OCI-LY7 (cell line): Measurements from ENCODE around the gene PICALM. TPM values are rescaled to one million over a fixed set of nuclear protein-coding genes. Genes with fewer than 3 reads are reported as not detected.
"Not testable (repeated sequence)": the region's sequence is repeated elsewhere in the genome, so short reads cannot be mapped to it uniquely, and the experiment has no call there.

Source experiments
- BruUV-seq: library from RNA; stranded (reverse); fragments of 400-500 nt; replicated peaks from 2 replicates; lab custom pipeline; 2021; lab: Mats Ljungman, UMichigan
- CTCF ChIA-PET: fragments of 300-600 bp; sonication (Branson Sonifier 250); formaldehyde crosslinking; loops from one replicate; lab custom pipeline; 2022; ENCODE audit warnings: antibody characterized with exemption; ENCODE audit not compliant: unreplicated experiment; lab: Charles Lee
- POLR2A ChIA-PET: fragments of 300-600 bp; sonication (Branson Sonifier 250); formaldehyde crosslinking; loops from one replicate; lab custom pipeline; 2022; ENCODE audit warnings: antibody characterized with exemption; lab: Charles Lee
- DNase-seq: peaks from one replicate; pipeline ENCODE4 v3.0.0-alpha.2; 2015; ENCODE audit warnings: low spot score
- H2AFZ ChIP-seq: fragments of 200-600 bp; sonication (generic), shearing (Covaris generic); 2 replicates; pipeline ENCODE4 v1.6.1; 2014; ENCODE audit warnings: mild to moderate bottlenecking, antibody characterized with exemption, low read length, moderate library complexity
- H3K27ac ChIP-seq: fragments of 200-600 bp; sonication (generic); 2 replicates; pipeline ENCODE4 v1.5.1; 2014; ENCODE audit warnings: mixed run types, low read depth, mild to moderate bottlenecking, moderate library complexity, low read length, inconsistent platforms; ENCODE audit not compliant: poor library complexity, severe bottlenecking
- H3K36me3 ChIP-seq: fragments of 200-600 bp; sonication (generic); 2 replicates; pipeline ENCODE4 v1.6.1; 2014; ENCODE audit warnings: mild to moderate bottlenecking, antibody characterized with exemption, low read length, moderate library complexity, mixed read lengths; ENCODE audit not compliant: insufficient read depth
- H3K4me1 ChIP-seq: fragments of 200-600 bp; sonication (generic); 2 replicates; pipeline ENCODE4 v1.5.1; 2014; ENCODE audit warnings: mild to moderate bottlenecking, low read length; ENCODE audit not compliant: insufficient read depth, poor library complexity, severe bottlenecking
- H3K4me2 ChIP-seq: fragments of 200-600 bp; sonication (generic); 2 replicates; pipeline ENCODE4 v1.6.1; 2014; ENCODE audit warnings: mild to moderate bottlenecking, low read length
- H3K4me3 ChIP-seq: fragments of 200-600 bp; sonication (generic); 2 replicates; pipeline ENCODE4 v1.5.1; 2014; ENCODE audit warnings: mild to moderate bottlenecking, low read depth, low read length; ENCODE audit not compliant: poor library complexity, severe bottlenecking
- H3K79me2 ChIP-seq: fragments of 200-600 bp; sonication (generic); 2 replicates; pipeline ENCODE4 v1.6.1; 2016; ENCODE audit warnings: low read depth, mild to moderate bottlenecking, low read length, moderate library complexity, mixed read lengths; ENCODE audit not compliant: insufficient read depth
- H3K9me2 ChIP-seq: fragments of 200-600 bp; sonication (generic); 2 replicates; pipeline ENCODE4 v1.6.1; 2016; ENCODE audit warnings: mild to moderate bottlenecking, low read length, mixed read lengths; ENCODE audit not compliant: insufficient read depth
- H3K9me3 ChIP-seq: fragments of 200-600 bp; sonication (generic); 2 replicates; pipeline ENCODE4 v1.6.1; 2014; ENCODE audit warnings: mild to moderate bottlenecking, mixed run types, low read length, mixed read lengths
- H4K20me1 ChIP-seq: fragments of 200-600 bp; sonication (generic); 2 replicates; pipeline ENCODE4 v1.6.1; 2014; ENCODE audit warnings: mild to moderate bottlenecking, antibody characterized with exemption, low read length, moderate library complexity, mixed read lengths; ENCODE audit not compliant: insufficient read depth
- EZH2phosphoT487 ChIP-seq: fragments of 200-600 bp; sonication (generic); IDR thresholded peaks from 2 replicates; pipeline ENCODE4 v1.6.1; 2018; ENCODE audit warnings: low read depth, borderline replicate concordance, mild to moderate bottlenecking, mixed run types, antibody characterized with exemption, low read length, moderate library complexity, mixed read lengths
- intact Hi-C: fragments of 100-400 bp; cut with micrococcal nuclease; formaldehyde crosslinking; loops from one replicate; pipeline ENCODE4 v1.10.0; 2022; ENCODE audit not compliant: unreplicated experiment
- total RNA-seq, 2 experiments: library from RNA; depleted of rRNA in 1 of 2; stranded (reverse); fragments of >200 nt in 1 of 2; shearing (Covaris generic) in 1 of 2; gene quantifications; 2 replicates each; pipeline ENCODE4 v1.2.3, GENCODE V29; 2014 to 2022
- TF ChIP-seq, protein P1 (sequence below): fragments of 200-600 bp; sonication (generic); conservative IDR thresholded peaks from 2 replicates; pipeline ENCODE4 v1.5.1; 2014; ENCODE audit warnings: mild to moderate bottlenecking, antibody characterized with exemption, low read length, moderate library complexity, mixed read lengths

Gene PICALM
- total RNA-seq, 2 experiments from 2014 or later, result 77.9 to 108 TPM

DNA sequence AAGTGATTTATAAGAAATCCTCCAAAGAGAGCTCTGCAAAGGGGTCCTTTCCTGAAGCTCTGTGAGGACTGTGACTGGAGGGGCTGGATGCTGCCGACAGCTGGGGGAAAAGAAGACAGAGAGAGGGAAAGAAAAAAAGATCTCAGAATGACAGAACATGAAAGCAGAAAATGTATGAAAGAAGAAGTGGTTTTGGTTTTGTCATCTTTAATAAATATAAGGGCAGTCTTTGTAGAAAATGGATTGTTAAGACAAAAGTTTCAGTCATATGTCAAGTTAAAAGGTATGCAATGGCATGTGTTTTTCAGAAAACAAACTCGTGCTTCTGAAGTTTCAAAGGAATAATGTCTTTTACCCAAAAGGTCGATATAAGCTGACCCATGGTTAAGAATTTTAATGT lies 108.2 kb downstream of the PICALM start:
- Histone ChIP-seq H3K4me2 (no peak overlapping the region), H3K9me3 (no peaks in the 10 kb centered on the region), H4K20me1 (no peaks in the 10 kb centered on the region), H3K4me3 (no peak overlapping the region), H3K79me2 (no peaks in the 10 kb centered on the region), H2AFZ (no peak overlapping the region), H3K9me2 (no peaks in the 10 kb centered on the region), H3K36me3 (peaks cover 76% of the 10 kb centered on the region), H3K4me1 (no peaks in the 10 kb centered on the region), H3K27ac (no peak overlapping the region)
- TF ChIP-seq, protein P1, sequence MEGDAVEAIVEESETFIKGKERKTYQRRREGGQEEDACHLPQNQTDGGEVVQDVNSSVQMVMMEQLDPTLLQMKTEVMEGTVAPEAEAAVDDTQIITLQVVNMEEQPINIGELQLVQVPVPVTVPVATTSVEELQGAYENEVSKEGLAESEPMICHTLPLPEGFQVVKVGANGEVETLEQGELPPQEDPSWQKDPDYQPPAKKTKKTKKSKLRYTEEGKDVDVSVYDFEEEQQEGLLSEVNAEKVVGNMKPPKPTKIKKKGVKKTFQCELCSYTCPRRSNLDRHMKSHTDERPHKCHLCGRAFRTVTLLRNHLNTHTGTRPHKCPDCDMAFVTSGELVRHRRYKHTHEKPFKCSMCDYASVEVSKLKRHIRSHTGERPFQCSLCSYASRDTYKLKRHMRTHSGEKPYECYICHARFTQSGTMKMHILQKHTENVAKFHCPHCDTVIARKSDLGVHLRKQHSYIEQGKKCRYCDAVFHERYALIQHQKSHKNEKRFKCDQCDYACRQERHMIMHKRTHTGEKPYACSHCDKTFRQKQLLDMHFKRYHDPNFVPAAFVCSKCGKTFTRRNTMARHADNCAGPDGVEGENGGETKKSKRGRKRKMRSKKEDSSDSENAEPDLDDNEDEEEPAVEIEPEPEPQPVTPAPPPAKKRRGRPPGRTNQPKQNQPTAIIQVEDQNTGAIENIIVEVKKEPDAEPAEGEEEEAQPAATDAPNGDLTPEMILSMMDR, result no peak
- TF ChIP-seq EZH2phosphoT487, result no peak
- CTCF ChIA-PET, result no interaction called here
- intact Hi-C loops, result no loop called here
- POLR2A ChIA-PET, result interaction anchor here (0.6 to 1.0 kb wide), 3 partner anchors 11 to 220 kb away, joined by 3 to 7 read pairs (median 6); no protein-coding TSS in a partner anchor
- BruUV-seq, result no TSS peak
- DNase-seq, result no peak

DNA sequence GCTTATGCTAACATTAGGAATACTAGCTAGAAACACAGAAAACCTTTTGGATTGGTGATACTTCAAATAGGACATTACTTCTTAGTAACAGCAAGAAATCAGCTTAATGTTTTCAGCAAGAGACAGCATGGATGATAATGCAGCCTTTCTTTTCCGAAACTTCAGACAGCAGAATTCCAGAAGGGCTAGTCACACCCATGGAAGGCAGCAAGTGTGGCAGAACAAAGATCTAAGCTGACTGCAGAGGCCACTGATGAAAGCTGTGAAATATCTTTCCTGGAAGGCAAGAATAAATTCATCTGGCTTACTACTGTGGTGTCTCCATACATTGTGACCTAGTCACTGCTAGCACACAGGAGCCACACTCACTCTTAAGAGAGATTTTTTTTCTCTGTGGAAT lies 113.4 kb downstream of the PICALM start:
- Histone ChIP-seq H3K9me3 (no peaks in the 10 kb centered on the region), H3K9me2 (no peaks in the 10 kb centered on the region), H3K36me3 (peaks cover 59% of the 10 kb centered on the region), H3K79me2 (no peaks in the 10 kb centered on the region), H3K4me1 (no peaks in the 10 kb centered on the region), H3K4me3 (no peak overlapping the region), H2AFZ (no peak overlapping the region), H4K20me1 (no peaks in the 10 kb centered on the region), H3K4me2 (no peak overlapping the region), H3K27ac (no peak overlapping the region)
- no peak for DNase-seq
- BruUV-seq, result no TSS peak
- intact Hi-C loops, result no loop called here
- TF ChIP-seq, protein P1, result no peak
- TF ChIP-seq EZH2phosphoT487, result no peak
- ChIA-PET CTCF (no interaction called here), POLR2A (interaction anchor here (0.5 to 0.7 kb wide), 5 partner anchors 13 to 812 kb away, joined by 3 to 5 read pairs (median 4); no protein-coding TSS in a partner anchor)

- H3K4me2 ChIP-seq, result no peak overlapping the region
- no peaks in the 10 kb centered on the region for H4K20me1 ChIP-seq
- no peak overlapping the region for H2AFZ ChIP-seq
- no peak overlapping the region for H3K4me3 ChIP-seq
- H3K9me3 ChIP-seq, result no peaks in the 10 kb centered on the region
- no peaks in the 10 kb centered on the region for H3K9me2 ChIP-seq
- peaks cover 48% of the 10 kb centered on the region for H3K36me3 ChIP-seq
- H3K27ac ChIP-seq, result no peak overlapping the region
- TF ChIP-seq EZH2phosphoT487, result no peak
- TF ChIP-seq, protein P1, result no peak
- ChIA-PET CTCF (no interaction called here), POLR2A (no interaction called here)
- no peaks in the 10 kb centered on the region for H3K4me1 ChIP-seq
- DNase-seq, result no peak
- no TSS peak for BruUV-seq
- H3K79me2 ChIP-seq, result no peaks in the 10 kb centered on the region
- intact Hi-C loops, result no loop called here
Observed at GRCh38 chr11:85953491-85954143, 115.3 kb downstream of the PICALM start.

DNA sequence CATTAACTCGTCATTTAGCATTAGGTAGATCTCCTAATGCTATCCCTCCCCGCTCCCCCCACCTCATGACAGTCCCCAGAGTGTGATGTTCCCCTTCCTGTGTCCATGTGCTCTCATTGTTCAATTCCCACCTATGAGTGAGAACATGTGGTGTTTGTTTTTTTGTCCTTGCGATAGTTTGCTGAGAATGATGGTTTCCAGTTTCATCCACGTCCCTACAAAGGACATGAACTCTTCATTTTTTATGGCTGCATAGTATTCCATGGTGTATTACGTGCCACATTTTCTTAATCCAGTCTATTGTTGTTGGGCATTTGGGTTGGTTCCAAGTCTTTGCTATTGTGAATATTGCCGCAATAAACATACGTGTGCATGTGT lies 116.8 kb downstream of the PICALM start:
- BruUV-seq, H3K9me2 ChIP-seq, POLR2A ChIA-PET, H4K20me1 ChIP-seq, H3K79me2 ChIP-seq, DNase-seq, intact Hi-C loops, H2AFZ ChIP-seq, H3K4me3 ChIP-seq, H3K27ac ChIP-seq, H3K4me1 ChIP-seq, CTCF ChIA-PET, H3K4me2 ChIP-seq, H3K9me3 ChIP-seq: not testable (repeated sequence)
- H3K36me3 ChIP-seq, result peaks cover 34% of the 10 kb centered on the region
